GM18907 (cell line): Measurements from ENCODE around the gene MCU.
"Not testable (repeated sequence)": the region's sequence is repeated elsewhere in the genome, so short reads cannot be mapped to it uniquely, and the experiment has no call there.

ENCODE experiments used
- ATAC-seq: cut with Tn5 transposase; IDR thresholded peaks from one replicate; pipeline ENCODE4 v1.9.1; 2021; ENCODE audit warnings: mild to moderate bottlenecking, moderate library complexity; ENCODE audit not compliant: unreplicated experiment

The MCU gene

DNA sequence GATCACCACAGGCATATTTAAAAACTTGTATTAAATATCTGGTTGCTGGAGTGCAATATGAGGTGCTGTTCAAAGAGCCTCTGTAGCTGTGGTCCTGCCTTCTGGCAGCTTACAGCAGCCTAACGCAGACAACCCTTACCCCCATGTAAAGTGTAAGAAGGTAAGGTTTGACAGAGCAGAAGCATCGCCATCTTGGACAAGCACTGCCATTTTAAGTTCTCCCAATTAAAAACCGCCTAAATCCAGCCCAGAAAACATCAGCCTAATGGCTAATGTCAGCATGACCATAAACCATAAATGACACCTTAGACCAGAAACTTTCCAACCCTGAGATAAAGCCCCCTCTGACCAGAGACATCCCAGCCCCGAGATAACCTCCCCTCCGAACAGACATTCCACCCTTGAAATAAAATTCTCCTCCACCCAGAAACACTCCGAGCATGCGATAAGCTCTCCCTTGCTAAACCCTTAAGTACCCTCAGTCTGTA, 196.3 kb downstream of the MCU start:
- no peak for ATAC-seq

- no peak for ATAC-seq
Measured at GRCh38 chr10:72889391-72889831, 197.5 kb downstream of the MCU start.

DNA sequence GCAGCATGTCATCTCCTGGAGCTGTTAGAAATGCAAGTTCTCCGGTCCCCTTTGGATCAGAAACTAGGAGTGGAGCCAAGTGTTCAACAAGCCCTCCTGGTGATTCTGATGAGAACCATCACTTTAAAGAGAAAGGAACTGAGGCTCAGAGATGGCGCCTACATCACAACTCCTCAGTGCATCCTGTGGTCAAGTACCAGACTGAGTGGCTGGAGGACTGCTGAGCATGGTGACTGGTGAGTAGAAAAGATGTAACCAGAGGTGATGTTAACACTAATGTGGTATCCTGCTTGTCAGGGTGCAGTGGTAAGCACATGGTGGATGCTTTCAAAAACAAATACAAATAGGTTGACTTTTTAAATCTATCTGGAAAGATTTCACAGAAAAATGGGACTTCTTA, 198.1 kb downstream of the MCU start:
- no peak for ATAC-seq

DNA sequence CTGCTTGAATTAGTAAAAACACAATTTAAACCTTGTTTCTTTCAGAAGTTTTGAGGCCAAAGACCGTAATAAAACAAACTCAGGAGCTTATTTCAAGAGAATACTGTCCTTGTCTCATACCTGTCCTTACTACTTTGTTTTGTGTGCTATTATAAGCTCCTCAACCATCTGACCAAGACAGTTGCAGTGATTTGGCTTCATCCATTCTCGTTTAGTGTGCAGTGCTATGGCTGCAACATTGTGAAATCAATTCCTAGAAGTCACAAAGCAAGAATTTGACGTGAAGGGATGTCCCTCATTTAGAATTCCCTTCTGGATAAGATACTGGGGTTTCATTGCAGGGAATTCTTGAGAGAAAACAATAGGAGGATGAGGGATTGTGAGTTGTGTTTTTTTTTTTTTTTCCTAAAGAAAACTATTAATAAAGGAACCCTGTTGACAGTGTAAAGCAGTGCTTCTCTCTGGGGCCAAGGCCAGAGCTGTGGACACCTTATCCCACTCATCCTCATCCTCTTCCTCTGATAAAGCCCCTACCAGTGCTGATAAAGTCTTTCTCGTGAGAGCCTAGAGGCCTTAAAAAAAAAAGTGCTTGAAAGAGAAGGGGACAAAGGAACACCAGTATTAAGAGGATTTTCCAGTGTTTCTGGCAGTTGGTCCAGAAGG, 201.3 kb downstream of the MCU start, which contains the start of gene OIT3:
OIT3 (plus strand) TSS at position 604 of the 663 bp plus-strand sequence. CDS start 60 bp downstream, outside the sequence.
- ATAC-seq = no peak

GRCh38 chr10:72895236-72895850, 203.4 kb downstream of the MCU start:
- no peak for ATAC-seq

DNA sequence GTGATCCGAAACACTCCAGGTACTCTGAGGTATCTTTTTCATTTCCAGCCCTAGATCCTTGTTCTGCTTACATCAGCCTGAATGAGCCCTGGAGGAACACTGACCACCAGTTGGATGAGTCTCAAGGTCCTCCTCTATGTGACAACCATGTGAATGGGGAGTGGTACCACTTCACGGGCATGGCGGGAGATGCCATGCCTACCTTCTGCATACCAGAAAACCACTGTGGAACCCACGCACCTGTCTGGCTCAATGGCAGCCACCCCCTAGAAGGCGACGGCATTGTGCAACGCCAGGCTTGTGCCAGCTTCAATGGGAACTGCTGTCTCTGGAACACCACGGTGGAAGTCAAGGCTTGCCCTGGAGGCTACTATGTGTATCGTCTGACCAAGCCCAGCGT, 206.7 kb downstream of the MCU start:
- ATAC-seq = no peak

DNA sequence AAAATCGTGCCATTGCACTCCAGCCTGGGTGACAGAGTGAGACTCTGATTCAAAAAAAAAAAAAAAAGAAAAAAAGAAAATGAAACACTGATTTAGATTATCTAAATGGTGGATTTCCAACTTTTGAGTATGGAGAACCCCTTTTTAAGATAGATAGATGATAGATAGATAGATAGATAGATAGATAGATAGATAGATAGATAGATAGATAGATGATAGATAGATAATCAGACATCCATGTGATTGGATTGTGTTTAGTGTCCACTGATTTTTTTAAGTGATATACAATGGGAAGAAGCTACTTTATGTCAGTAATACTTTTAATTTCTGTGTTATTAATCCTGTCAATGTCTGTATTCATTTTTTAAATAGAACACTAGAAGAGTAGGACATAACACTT, 207.6 kb downstream of the MCU start:
- ATAC-seq = no peak

DNA sequence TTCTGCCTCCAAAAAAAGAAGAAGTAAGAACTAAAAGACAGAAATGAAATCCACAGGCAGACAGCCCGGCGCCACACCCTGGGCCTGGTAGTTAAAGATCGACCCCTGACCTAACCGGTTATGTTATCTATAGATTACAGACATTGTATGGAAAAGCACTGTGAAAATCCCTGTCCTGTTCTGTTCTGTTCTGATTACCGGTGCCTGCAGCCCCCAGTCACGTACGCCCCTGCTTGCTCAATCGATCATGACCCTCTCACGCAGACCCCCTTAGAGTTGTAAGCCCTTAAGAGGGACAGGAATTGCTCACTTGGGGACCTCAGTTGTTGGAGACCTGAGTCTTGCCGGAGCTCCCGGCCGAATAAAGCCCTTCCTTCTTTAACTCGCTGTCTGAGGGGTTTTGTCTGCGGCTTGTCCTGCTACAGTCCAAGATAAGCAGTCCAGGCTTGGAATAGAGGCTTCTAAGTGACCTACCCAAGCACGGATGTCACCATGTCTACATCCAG, 212.1 kb downstream of the MCU start:
- not testable (repeated sequence) for ATAC-seq

- no peak for ATAC-seq
Measured at GRCh38 chr10:72904806-72905205, 212.9 kb downstream of the MCU start.

GRCh38 chr10:72906446-72906845, 214.5 kb downstream of the MCU start:
- ATAC-seq = no peak

DNA sequence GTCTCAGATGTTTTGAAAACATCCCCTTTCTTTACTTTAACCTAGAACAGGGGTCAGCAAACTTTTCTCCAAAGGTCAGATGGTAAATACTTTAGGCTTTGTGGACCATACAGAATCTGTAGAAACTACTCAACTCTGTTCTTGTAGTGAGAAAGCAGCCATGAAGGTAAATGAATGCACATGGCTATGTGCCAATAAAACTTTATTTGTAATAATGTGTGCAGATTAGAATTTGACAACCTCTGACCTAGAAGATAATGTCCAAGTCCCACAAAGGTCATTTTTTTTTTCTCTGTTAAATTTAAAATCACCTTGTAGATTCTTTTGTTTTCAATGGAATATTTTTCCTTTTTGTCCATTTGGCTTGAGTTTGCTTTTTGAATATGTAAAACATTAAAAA, 218.8 kb downstream of the MCU start:
- no peak for ATAC-seq

GRCh38 chr10:72911758-72912157, 219.8 kb downstream of the MCU start:
- no peak for ATAC-seq

DNA sequence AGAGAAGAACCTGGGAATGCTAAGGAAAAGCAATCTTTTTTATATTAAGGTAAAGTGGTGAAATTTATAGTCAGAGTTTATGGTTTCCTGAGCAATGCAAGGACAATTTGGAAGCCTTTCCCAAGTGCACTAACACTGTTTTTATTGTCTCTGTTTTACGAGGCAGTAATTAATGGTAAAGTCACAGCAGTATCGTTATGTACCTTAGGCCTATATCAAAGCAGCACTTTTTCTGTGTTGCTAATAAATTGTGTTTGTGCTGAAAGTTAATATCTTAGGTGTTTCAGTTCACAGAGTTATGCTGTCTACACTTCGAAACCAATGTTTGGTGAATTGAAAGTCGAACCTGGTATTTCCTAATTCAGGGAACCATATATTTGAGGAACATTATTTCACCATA, 220.8 kb downstream of the MCU start:
- ATAC-seq = no peak

DNA sequence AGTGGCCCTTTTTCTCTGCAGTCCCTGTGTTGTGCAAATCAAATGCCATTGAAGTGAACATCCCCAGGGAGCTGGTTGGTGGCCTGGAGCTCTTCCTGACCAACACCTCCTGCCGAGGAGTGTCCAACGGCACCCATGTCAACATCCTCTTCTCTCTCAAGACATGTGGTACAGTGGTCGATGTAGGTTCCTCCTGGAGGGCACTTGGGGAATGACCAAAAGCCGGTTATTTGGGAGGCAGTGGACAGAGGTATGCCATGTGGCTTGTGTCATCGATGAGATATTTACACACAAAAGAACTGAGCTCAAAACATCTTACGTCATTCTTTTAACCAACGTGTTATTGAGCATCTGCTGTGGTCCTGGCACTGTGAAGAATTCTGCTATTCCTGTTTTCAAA, 221.3 kb downstream of the MCU start:
- no peak for ATAC-seq

DNA sequence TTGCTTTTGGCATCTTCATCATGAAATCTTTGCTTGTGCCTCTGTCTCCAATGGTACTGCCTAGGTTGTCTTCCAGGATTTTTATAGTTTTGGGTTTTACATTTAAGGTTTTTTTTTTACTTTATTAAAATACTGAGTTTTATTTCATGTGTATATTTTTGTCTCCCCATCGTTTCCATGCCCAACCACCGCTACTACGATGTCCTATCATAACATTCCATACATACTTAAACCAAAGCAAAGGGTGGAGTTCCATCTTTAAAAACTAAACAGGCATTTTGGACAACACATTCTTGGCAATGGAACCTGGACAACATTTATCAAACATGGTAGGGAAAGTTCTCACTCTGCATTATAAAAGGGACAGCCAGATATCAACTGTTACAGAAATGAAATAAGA, 225.3 kb downstream of the MCU start:
- not testable (repeated sequence) for ATAC-seq

DNA sequence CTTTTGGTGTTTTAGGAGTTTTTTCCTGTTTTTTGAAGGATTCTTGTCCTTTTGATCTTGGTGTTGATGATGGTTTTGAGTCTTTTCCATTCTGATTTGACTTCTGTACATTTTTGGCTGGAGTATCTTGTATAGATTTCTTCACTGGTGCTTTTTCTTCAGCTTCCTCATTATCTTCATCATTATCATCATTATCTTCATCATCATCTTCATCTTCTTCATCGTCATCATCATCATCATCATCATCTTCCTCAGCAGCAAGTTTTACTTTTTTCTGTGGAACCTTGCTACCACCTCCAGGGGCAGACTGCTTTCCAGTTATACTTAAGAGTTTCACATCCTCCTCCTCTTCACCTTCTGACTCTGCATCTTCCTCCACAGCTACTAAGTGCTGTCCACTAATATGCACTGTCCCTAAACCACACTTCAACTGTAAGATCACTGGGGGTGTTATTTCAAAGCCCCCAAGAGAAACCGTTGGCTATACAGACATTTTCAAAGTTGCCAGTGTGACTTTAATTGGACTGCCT, 225.9 kb downstream of the MCU start:
- ATAC-seq = not testable (repeated sequence)

- no peak for ATAC-seq
Measured at GRCh38 chr10:72918352-72918751, 226.4 kb downstream of the MCU start.

GRCh38 chr10:72921147-72921683, 229.3 kb downstream of the MCU start:
- ATAC-seq = not testable (repeated sequence)

DNA sequence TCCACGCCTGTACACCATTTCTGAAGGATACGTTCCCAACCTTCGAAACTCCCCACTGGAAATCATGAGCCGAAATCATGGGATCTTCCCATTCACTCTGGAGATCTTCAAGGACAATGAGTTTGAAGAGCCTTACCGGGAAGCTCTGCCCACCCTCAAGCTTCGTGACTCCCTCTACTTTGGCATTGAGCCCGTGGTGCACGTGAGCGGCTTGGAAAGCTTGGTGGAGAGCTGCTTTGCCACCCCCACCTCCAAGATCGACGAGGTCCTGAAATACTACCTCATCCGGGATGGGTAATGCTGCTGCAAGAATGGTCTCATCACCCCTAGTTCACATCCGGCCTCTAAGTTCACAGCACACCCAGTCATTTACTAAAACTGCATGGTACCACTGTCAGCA, 232.4 kb downstream of the MCU start:
- ATAC-seq = no peak

GRCh38 chr10:72925951-72926465, 234.1 kb downstream of the MCU start:
- ATAC-seq = no peak

GRCh38 chr10:72927485-72927884, 235.5 kb downstream of the MCU start:
- ATAC-seq = no peak

DNA sequence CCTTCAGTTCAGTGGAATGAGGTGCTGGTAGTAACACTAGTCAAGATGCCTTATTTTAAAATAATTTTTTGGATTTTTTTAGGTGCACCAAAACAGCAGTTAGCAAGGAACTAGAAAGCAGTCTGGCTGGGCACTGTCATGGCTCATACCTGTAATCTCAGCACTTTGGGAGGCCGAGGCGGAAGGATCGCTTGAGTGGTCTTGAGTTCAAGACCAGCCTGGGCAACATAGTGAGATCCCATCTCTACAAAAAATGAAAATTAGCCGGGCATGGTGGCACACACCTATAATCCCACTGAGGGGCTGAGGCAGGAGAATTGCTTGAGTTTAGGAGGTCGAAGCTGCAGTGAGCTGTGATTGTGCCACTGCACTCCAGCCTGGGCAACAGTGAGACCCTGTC, 236.9 kb downstream of the MCU start:
- no peak for ATAC-seq
